HEK293 (cell line): Measurements from ENCODE around the gene NEK10.

Experiments
- ZNF292 ChIP-seq: fragments of 450-650 bp; formaldehyde crosslinking; IDR thresholded peaks from 2 replicates; pipeline ENCODE4 v1.5.1; 2016; ENCODE audit warnings: low read depth, missing biosample characterization, missing genetic modification characterization, borderline replicate concordance
- ZNF335 ChIP-seq: fragments of 450-650 bp; formaldehyde crosslinking; conservative IDR thresholded peaks from 2 replicates; pipeline ENCODE4 v1.5.1; 2016; ENCODE audit warnings: missing biosample characterization, missing genetic modification characterization
- TF ChIP-seq, protein P1 (sequence below): fragments of 450-650 bp; formaldehyde crosslinking; IDR thresholded peaks from 2 replicates; pipeline ENCODE4 v1.5.1; 2016; ENCODE audit warnings: missing biosample characterization, missing genetic modification characterization
- TF ChIP-seq, protein P2 (sequence below): fragments of 450-650 bp; formaldehyde crosslinking; IDR thresholded peaks from 2 replicates; pipeline ENCODE4 v1.5.1; 2016; ENCODE audit warnings: missing biosample characterization, missing genetic modification characterization, borderline replicate concordance

DNA sequence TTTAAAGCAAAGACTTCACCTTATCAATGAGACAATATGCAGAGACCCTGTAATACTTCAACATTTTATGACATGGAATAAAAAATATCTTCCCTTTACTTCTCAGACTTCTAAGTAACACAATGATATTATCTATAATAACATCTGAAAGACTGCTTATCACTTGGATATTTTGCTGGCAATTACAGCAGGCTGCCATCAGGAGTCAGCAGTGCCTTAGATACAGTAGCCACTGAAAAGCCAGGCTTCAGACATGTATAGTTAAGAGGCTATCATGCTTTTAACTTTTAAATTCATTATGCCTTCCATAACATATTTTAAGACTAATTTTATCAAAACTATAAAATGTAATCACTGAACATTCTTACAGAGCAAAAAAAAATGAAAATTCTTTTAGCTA lies 227.5 kb downstream of the NEK10 start:
- TF ChIP-seq, protein P1, sequence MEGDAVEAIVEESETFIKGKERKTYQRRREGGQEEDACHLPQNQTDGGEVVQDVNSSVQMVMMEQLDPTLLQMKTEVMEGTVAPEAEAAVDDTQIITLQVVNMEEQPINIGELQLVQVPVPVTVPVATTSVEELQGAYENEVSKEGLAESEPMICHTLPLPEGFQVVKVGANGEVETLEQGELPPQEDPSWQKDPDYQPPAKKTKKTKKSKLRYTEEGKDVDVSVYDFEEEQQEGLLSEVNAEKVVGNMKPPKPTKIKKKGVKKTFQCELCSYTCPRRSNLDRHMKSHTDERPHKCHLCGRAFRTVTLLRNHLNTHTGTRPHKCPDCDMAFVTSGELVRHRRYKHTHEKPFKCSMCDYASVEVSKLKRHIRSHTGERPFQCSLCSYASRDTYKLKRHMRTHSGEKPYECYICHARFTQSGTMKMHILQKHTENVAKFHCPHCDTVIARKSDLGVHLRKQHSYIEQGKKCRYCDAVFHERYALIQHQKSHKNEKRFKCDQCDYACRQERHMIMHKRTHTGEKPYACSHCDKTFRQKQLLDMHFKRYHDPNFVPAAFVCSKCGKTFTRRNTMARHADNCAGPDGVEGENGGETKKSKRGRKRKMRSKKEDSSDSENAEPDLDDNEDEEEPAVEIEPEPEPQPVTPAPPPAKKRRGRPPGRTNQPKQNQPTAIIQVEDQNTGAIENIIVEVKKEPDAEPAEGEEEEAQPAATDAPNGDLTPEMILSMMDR (tag by site-specific recombination), result no peak
- TF ChIP-seq, protein P2, sequence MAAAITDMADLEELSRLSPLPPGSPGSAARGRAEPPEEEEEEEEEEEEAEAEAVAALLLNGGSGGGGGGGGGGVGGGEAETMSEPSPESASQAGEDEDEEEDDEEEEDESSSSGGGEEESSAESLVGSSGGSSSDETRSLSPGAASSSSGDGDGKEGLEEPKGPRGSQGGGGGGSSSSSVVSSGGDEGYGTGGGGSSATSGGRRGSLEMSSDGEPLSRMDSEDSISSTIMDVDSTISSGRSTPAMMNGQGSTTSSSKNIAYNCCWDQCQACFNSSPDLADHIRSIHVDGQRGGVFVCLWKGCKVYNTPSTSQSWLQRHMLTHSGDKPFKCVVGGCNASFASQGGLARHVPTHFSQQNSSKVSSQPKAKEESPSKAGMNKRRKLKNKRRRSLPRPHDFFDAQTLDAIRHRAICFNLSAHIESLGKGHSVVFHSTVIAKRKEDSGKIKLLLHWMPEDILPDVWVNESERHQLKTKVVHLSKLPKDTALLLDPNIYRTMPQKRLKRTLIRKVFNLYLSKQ (tag by site-specific recombination), result no peak
- no peak for TF ChIP-seq ZNF292 (tag by site-specific recombination)
- TF ChIP-seq ZNF335 (tag by site-specific recombination), result no peak
